ENCODE measurements around the gene TK1.
"Not testable (repeated sequence)": the region's sequence is repeated elsewhere in the genome, so short reads cannot be mapped to it uniquely, and the experiment has no call there.

TK1 gene, protein sequence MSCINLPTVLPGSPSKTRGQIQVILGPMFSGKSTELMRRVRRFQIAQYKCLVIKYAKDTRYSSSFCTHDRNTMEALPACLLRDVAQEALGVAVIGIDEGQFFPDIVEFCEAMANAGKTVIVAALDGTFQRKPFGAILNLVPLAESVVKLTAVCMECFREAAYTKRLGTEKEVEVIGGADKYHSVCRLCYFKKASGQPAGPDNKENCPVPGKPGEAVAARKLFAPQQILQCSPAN

GRCh38 chr17:78186692-78187595 is at the start of gene TK1, which contains the start of gene AFMID:
TSS of gene TK1 (minus strand) at chr17:78187052. CDS start at chr17:78186994, 58 bp downstream.
TSS of gene AFMID (plus strand) at chr17:78187362. CDS start at chr17:78187371, 9 bp downstream.
- DNase-seq (ENCODE audit: low read depth, low spot score) = peak; percentile 95

DNA sequence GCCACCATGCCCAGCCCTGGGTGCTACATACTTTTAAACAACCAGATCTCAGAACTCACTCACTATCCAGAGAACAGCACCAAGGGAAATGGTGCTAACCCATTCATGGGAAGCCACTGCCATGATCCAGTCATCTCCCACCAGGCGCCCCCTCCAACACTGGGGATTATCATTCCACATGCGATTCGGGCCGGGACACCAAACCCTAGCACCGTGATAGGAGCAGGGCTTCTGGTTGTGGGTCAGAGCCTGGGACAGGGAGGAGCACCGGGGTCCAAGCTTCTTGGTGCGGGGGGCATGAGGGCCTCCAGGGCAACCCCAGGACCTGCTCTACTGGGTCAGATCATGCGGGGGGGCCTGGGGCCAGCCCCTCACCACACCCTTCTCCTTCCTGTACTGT is 49.0 kb upstream of the TK1 start:
- DNase-seq (ENCODE audit: low read depth, low spot score) = no peak

DNA sequence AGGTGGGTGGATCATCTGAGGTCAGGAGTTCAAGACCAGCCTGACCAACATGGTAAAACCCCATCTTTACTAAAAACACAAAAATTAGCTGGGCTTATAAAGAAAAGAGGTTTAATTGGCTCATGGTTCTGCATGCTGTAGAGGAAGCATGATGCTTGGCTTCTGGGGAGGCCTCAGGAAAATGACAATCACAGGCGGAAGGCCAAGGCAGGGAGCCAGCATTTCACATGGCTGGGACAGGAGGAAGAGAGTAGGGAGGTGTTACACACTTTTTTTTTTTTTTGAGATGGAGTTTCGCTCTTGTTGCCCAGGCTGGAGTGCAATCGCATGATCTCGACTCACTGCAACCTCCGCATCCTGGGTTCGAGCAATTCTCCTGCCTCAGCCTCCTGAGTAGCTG is 48.2 kb upstream of the TK1 start:
- DNase-seq (ENCODE audit: low read depth, low spot score) = not testable (repeated sequence)

- no peak for DNase-seq (ENCODE audit: low read depth, low spot score)
Measured at GRCh38 chr17:78234261-78234865, 47.5 kb upstream of the TK1 start.

DNA sequence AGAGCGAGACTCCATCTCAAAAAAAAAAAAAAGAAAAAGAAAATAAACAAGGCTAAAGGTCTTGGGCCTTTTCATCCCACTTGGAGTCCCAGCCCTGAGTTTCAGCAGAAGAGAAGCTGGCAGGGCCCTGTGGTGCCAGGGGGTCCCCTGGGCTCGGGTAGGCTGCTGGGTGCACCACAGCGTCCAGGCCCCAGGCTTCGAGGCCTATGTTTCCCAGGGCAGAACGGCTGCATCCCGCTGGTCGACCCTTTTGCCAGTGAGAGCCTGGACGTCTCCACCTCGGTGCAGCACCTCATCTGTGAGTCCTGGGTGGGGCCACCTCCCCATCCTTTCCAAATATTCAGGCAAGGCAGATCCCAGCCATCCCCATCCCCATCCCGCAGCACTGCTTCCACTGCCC is 46.8 kb upstream of the TK1 start:
- no peak for DNase-seq (ENCODE audit: low read depth, low spot score)

DNA sequence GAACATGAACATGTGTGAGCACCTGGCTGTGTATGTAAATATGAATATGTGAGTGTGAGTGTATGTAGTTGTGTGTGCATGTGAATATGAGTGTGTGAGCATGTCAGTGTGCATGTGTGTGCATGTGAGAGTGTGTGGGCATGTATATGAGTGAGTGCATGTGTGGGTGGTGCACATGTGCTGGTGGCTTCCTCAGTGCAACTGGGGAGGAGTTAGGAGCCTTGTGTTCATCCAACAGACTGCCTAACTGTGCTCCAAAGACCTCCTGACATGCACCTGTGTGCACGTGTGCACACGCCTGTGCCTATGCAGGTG is 46.0 kb upstream of the TK1 start:
- DNase-seq (ENCODE audit: low read depth, low spot score) = no peak

GRCh38 chr17:78231991-78232858 is 45.4 kb upstream of the TK1 start:
- no peak for DNase-seq (ENCODE audit: low read depth, low spot score)

DNA sequence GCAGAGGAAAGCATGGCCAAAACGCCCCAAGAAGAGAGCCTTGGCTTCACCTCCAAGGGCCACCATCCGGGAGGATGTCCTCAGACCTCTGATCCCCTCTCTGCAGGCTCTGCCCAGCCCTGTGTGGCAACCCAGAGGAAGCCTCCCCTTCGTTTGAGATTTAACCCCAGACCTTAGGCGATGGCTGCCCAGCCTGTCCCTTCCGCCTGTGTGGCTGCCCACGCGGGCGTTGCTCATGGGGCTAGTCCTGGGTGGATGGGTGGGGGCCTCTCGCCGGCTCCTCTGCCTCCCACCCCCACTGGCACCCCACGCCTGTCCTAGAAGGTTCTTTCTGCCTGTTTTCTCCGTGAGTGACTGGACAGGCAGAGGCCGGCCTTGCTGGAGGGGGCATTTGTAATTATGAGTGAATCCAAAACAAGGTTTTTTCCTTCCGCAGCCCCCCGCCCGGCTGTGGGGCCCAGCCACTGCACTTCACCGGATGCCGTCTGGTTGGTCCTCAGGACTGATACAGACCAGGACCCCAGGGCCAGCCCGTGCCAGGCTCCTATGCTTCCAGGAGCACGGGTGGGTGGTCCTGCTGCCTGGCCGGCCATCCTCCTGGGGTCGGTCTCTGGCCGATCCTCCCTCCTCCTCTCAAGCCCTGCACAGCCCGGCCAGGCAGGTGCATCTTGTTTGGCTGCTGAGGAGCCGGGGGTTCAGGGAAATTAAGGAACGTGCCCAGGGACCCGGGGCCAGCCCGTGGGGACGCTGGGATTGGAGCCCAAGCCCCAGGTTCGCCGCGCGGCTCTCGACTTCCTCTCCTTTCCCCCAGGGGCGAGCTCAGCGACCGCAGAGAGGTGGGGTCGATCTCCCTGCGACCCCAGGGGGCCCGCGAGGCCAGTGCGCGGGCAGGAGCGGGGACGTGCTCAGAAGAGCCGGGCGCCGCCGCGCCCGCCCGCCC is 44.4 kb upstream of the TK1 start, which contains the start of gene TMEM235:
Gene TMEM235 (plus strand): TSS at position 636 of the 940 bp plus-strand sequence. CDS start 393 bp downstream, outside the sequence.
- no peak for DNase-seq (ENCODE audit: low read depth, low spot score)

DNA sequence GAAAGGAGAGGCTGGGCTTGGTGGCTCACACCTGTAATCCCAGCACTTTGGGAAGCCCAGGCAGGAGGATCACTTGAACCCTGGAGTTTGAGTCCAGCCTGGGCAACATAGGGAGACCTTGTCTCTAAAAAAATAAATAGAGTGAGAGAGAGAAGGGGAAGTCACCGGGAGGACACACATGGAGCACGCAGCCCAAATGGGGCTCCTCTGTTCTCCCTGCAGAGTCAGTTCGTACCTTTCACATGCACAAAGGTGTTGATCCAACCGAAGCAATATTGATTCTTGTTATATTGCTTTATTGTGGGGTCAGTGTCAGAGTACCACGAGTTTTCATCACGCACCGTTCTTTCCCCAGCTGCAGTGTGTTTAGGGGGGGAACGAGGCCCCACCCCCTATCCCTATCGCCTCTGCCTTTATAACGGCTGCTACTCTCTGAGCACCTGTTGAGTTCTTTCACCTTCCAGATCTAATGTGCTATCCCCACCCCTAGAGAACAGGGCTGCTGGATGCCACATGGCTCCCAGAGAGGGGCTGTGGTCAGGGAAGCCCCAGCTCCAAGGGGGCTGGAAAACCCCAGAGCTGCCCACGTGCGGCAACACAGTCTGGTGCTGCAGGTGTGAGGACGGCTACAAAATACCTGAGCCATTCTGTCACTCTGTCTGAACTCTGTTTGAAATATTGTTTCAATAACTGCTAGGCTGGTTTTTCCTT is 43.6 kb upstream of the TK1 start:
- DNase-seq (ENCODE audit: low read depth, low spot score) = no peak

- no peak for DNase-seq (ENCODE audit: low read depth, low spot score)
Measured at GRCh38 chr17:78228176-78228575, 41.3 kb upstream of the TK1 start.

GRCh38 chr17:78227455-78227916 is 40.6 kb upstream of the TK1 start:
- DNase-seq (ENCODE audit: low read depth, low spot score) = no peak

DNA sequence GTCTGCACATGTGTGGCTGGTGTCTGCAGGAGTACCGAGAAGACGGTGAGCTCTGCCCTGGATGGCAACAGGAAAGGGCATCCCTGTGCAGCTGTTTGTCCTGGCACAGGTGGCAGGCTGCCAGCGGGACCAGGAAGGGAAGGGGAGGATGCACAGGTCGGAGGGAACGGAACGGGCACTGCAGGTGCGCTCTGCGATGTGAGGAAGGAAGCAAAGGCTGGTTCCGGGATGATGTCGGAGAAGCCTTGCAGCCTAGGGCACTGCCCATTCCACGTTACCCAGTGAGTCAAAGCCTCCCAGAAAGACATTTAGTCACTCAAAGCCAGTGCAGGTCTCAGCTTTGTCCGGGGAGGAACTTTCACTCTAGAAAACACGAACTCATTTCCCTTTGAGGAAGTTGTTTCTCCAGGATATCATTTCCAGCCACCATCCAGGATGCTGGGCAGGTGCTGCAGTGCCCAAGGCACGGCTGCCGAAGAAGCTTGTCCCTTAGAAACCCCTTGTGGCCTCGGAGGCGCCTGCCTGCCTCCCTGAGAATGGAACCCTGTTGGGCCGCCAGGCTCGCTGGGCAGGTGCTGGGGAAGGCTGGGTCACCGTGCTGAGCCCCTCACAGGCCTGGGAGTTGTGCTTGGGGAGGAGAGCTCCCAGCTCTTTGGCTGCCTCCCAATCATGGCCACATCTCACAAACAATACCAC is 40.1 kb upstream of the TK1 start:
- no peak for DNase-seq (ENCODE audit: low read depth, low spot score)

DNA sequence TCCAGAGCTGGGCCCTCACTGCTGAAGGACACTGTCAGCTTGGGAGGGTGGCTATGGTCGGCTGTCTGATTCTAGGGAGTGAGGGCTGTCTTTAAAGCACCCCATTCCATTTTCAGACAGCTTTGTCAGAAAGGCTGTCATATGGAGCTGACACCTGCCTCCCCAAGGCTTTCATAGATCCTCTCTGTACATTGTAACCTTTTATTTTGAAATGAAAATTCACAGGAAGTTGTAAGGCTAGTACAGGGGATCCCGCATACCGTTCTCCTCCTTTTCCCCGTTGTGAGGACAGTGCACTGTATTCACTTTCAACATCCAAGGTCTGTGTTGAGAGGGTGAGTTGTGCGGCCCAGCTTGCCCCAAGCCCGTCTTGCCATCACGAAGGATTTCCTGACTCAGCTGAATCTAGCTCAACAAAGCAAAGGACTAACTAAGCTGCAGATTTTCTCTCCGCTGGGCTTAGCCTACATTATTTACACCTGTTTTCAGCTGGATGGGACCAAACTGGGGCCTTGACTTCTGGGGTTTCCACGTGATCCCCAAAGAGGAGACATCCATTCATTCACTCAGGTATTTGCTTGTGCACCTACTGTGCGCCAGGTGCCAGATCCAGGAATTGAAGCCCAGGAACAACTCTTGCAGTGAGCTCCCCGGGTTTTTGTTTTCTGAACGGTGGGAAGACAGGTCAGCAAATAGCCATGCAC is 39.4 kb upstream of the TK1 start:
- no peak for DNase-seq (ENCODE audit: low read depth, low spot score)

DNA sequence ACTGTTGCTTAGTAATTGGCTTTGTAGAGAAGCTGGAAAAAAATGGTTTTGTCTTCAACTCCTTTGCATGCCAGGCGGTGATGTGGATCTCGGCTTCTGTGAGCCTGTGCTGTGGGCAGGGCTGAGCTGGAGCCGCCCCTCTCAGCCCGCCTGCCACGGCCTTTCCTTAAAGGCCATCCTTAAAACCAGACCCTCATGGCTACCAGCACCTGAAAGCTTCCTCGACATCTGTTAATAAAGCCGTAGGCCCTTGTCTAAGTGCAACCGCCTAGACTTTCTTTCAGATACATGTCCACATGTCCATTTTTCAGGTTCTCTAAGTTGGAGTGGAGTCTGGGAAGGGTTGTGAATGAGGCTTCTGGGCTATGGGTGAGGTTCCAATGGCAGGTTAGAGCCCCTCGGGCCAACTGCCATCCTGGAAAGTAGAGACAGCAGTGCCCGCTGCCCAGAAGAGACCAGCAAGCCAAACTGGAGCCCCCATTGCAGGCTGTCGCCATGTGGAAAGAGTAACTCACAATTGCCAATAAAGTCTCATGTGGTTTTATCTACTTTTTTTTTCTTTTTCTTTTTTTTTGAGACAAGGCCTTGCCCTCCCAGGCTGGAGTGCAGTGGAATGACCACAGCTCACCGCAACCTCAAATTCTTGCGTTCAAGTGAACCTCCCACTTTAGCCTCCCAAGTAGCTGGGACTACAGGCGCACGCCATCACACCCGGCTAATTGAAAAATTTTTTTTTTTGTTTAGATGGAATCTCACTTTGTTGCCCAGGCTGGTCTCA is 38.4 kb upstream of the TK1 start:
- no peak for DNase-seq (ENCODE audit: low read depth, low spot score)

DNA sequence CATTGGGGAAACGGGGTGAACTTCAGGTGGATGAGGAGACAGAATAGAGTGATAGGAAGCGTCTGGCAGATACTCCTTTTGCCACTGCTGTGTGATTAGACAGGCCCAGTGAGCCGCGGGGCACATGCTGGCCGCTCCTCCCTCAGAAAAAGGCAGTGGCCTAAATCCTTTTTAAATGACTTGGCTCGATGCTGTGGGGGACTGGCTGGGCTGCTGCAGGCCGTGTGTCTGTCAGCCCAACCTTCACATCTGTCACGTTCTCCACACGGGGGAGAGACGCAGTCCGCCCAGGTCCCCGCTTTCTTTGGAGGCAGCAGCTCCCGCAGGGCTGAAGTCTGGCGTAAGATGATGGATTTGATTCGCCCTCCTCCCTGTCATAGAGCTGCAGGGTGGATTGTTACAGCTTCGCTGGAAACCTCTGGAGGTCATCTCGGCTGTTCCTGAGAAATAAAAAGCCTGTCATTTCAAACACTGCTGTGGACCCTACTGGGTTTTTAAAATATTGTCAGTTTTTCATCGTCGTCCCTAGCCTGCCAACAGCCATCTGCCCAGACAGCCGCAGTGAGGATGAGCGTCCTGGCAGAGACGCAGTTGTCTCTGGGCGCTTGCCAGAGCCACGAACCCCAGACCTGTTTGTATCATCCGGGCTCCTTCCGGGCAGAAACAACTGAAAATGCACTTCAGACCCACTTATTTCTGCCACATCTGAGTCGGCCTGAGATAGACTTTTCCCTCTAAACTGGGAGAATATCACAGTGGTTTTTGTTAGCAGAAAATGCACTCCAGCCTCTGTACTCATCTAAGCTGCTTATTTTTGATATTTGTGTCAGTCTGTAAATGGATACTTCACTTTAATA is 37.6 kb upstream of the TK1 start:
- no peak for DNase-seq (ENCODE audit: low read depth, low spot score)

DNA sequence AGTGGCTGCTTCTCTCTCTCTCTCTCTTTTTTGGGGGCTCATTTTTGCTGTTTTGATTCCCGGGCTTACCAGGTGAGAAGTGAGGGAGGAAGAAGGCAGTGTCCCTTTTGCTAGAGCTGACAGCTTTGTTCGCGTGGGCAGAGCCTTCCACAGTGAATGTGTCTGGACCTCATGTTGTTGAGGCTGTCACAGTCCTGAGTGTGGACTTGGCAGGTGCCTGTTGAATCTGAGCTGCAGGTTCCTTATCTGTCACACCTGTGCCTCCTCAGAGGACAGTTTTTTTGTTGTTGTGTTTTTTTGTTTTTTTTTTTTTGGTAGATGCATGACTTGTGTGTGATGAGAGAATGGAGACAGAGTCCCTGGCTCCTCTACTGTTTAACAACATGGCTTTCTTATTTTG is 36.9 kb upstream of the TK1 start:
- DNase-seq (ENCODE audit: low read depth, low spot score) = no peak

DNA sequence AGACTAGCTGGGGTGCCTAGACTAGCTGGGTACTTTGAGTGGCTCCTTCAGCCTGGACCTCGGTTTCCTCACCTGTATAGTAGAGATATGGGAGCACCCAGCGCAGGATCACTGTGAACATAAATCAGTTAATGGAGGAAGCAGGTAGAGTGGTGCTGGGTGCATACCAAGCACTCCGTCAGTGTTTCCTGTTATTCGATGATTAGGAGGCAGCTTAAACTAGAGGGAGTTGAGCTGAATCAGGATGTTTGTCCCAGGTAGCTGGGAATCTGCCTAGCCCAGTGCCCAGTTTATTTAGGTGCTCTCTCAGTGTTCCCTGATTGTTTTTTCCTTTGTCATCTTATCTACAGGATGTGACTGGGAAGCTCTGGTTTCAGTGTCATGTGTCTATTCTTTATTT is 36.2 kb upstream of the TK1 start:
- no peak for DNase-seq (ENCODE audit: low read depth, low spot score)

All from smooth muscle cell of the brain vasculature (primary cell).